Subcutaneous abdominal adipose tissue (tissue), 5 donors: ENCODE measurements around the gene PSORS1C2.

Experiments used
- H3K27ac ChIP-seq: one replicate; pipeline ENCODE4 v1.7.0; 2013; ENCODE audit warnings: low read depth, mild to moderate bottlenecking, inconsistent platforms, low read length, moderate library complexity
- H3K27me3 ChIP-seq, 5 donors: one replicate each; pipeline ENCODE4 v1.7.0; 2013; ENCODE audit warnings: low read length in 5 of 5, inconsistent platforms in 1 of 5; ENCODE audit not compliant: control insufficient read depth in 5 of 5, insufficient read depth in 4 of 5
- H3K36me3 ChIP-seq, 5 donors: one replicate each; pipeline ENCODE4 v1.7.0; 2013; ENCODE audit warnings: low read length in 5 of 5; ENCODE audit not compliant: control insufficient read depth in 5 of 5, insufficient read depth in 5 of 5
- H3K4me1 ChIP-seq, 5 donors: one replicate each; pipeline ENCODE4 v1.7.0; 2013; ENCODE audit warnings: low read length in 5 of 5, mild to moderate bottlenecking in 3 of 5, moderate library complexity in 1 of 5; ENCODE audit not compliant: control insufficient read depth in 5 of 5, insufficient read depth in 5 of 5
- H3K4me3 ChIP-seq, 5 donors: one replicate each; pipeline ENCODE4 v1.7.0; 2013; ENCODE audit warnings: low read length in 5 of 5, low read depth in 1 of 5
- H3K9ac ChIP-seq, 5 donors: one replicate each; pipeline ENCODE4 v1.7.0; 2013; ENCODE audit warnings: low read length in 5 of 5, mild to moderate bottlenecking in 4 of 5, moderate library complexity in 3 of 5
- H3K9me3 ChIP-seq, 5 donors: one replicate each; pipeline ENCODE4 v1.7.0; 2013; ENCODE audit warnings: low read length in 5 of 5; ENCODE audit not compliant: control insufficient read depth in 5 of 5
- donor health status: healthy.
- donor health status: healthy.
- donor health status: healthy.
- donor health status: healthy.
- donor health status: healthy.

PSORS1C2 gene

GRCh38 chr6:31098449-31098938, 40.4 kb downstream of the PSORS1C2 start:
- Histone ChIP-seq H3K36me3 (no peaks in the 10 kb centered on the region), H3K4me1 (peaks cover 4 to 24% (median 14%) of the 10 kb centered on the region in 5 donors), H3K9me3 (no peaks in the 10 kb centered on the region), H3K27me3 (no peaks in the 10 kb centered on the region), H3K27ac (no peak overlapping the region), H3K9ac (no peak overlapping the region), H3K4me3 (no peak overlapping the region)

- H3K4me3 ChIP-seq, result no peak overlapping the region
- no peak overlapping the region for H3K27ac ChIP-seq
- no peak overlapping the region for H3K9ac ChIP-seq
- no peaks in the 10 kb centered on the region for H3K36me3 ChIP-seq
- H3K9me3 ChIP-seq, result no peaks in the 10 kb centered on the region
- H3K27me3 ChIP-seq, result no peaks in the 10 kb centered on the region
- peaks cover 4 to 31% (median 14%) of the 10 kb centered on the region in 5 donors for H3K4me1 ChIP-seq
Measured at GRCh38 chr6:31096656-31097055, 42.2 kb downstream of the PSORS1C2 start.

GRCh38 chr6:31096215-31096614, 42.7 kb downstream of the PSORS1C2 start:
- Histone ChIP-seq H3K27me3 (no peaks in the 10 kb centered on the region), H3K4me1 (peaks cover 4 to 31% (median 14%) of the 10 kb centered on the region in 5 donors), H3K4me3 (no peak overlapping the region), H3K9me3 (no peaks in the 10 kb centered on the region), H3K27ac (no peak overlapping the region), H3K9ac (no peak overlapping the region), H3K36me3 (no peaks in the 10 kb centered on the region)

- Histone ChIP-seq H3K9me3 (no peaks in the 10 kb centered on the region), H3K9ac (no peak overlapping the region), H3K36me3 (no peaks in the 10 kb centered on the region), H3K4me1 (peaks cover 4 to 31% (median 14%) of the 10 kb centered on the region in 5 donors), H3K27me3 (no peaks in the 10 kb centered on the region), H3K27ac (no peak overlapping the region), H3K4me3 (no peak overlapping the region)
Measured at GRCh38 chr6:31094389-31094881, 44.4 kb downstream of the PSORS1C2 start.

- no peak overlapping the region for H3K4me3 ChIP-seq
- no peaks in the 10 kb centered on the region for H3K27me3 ChIP-seq
- no peak overlapping the region for H3K27ac ChIP-seq
Measured at GRCh38 chr6:31092769-31093505, 45.9 kb downstream of the PSORS1C2 start.

GRCh38 chr6:31092238-31092637, 46.6 kb downstream of the PSORS1C2 start:
- Histone ChIP-seq H3K9me3 (no peaks in the 10 kb centered on the region), H3K27me3 (no peaks in the 10 kb centered on the region), H3K36me3 (no peaks in the 10 kb centered on the region), H3K9ac (no peak overlapping the region), H3K27ac (no peak overlapping the region), H3K4me1 (peaks cover 4 to 34% (median 15%) of the 10 kb centered on the region in 5 donors), H3K4me3 (no peak overlapping the region)

More at GRCh38 chr6:31092769-31093505, 45.9 kb downstream of the PSORS1C2 start:
- Histone ChIP-seq H3K9ac (no peak overlapping the region), H3K9me3 (no peaks in the 10 kb centered on the region), H3K4me1 (peaks cover 4 to 31% (median 14%) of the 10 kb centered on the region in 5 donors), H3K36me3 (no peaks in the 10 kb centered on the region)

GRCh38 chr6:31091680-31092079, 47.2 kb downstream of the PSORS1C2 start:
- Histone ChIP-seq H3K9ac (no peak overlapping the region), H3K9me3 (no peaks in the 10 kb centered on the region), H3K4me3 (no peak overlapping the region), H3K27ac (no peak overlapping the region), H3K27me3 (no peaks in the 10 kb centered on the region), H3K4me1 (peaks cover 6 to 36% (median 21%) of the 10 kb centered on the region in 5 donors), H3K36me3 (no peaks in the 10 kb centered on the region)

- H3K27me3 ChIP-seq, result no peaks in the 10 kb centered on the region
- H3K9ac ChIP-seq, result no peak overlapping the region
- H3K4me1 ChIP-seq, result peaks cover 6 to 35% (median 21%) of the 10 kb centered on the region in 5 donors
- H3K36me3 ChIP-seq, result no peaks in the 10 kb centered on the region
- H3K27ac ChIP-seq, result no peak overlapping the region
- H3K4me3 ChIP-seq, result no peak overlapping the region
- no peaks in the 10 kb centered on the region for H3K9me3 ChIP-seq
Measured at GRCh38 chr6:31090973-31091364, 47.9 kb downstream of the PSORS1C2 start.

GRCh38 chr6:31090275-31090972, 48.4 kb downstream of the PSORS1C2 start:
- Histone ChIP-seq H3K4me3 (no peak overlapping the region), H3K36me3 (no peaks in the 10 kb centered on the region), H3K4me1 (peaks cover 6 to 35% (median 21%) of the 10 kb centered on the region in 5 donors), H3K27ac (no peak overlapping the region), H3K27me3 (no peaks in the 10 kb centered on the region), H3K9ac (no peak overlapping the region), H3K9me3 (no peaks in the 10 kb centered on the region)
